GM23338 (cell line): ENCODE results near the gene CACNA1H. TPM values are rescaled to one million over a fixed set of nuclear protein-coding genes. Genes with fewer than 3 reads are reported as not detected.

Source experiments
- ATAC-seq: fragments of 200-7000 bp; cut with Tn5 transposase; 3 replicates; pipeline ENCODE4 v1.9.1; 2020
- DNase-seq: peaks from one replicate; pipeline ENCODE4 v3.0.0-alpha.2; 2015; ENCODE audit warnings: low spot score
- H2AFZ ChIP-seq: fragments of 200-600 bp; sonication (generic); 2 replicates; pipeline ENCODE4 v1.8.0; 2016; ENCODE audit warnings: antibody characterized with exemption, mild to moderate bottlenecking, moderate library complexity
- H3F3A ChIP-seq: fragments of 200-600 bp; sonication (generic); replicated peaks from 2 replicates; pipeline ENCODE4 v1.8.0; 2017; ENCODE audit warnings: antibody characterized with exemption, mixed run types, low read depth
- H3K27ac ChIP-seq: fragments of 200-600 bp; sonication (generic); 2 replicates; pipeline ENCODE4 v1.6.1; 2016; ENCODE audit warnings: low read depth
- H3K27me3 ChIP-seq: fragments of 200-600 bp; sonication (generic); 2 replicates; pipeline ENCODE4 v1.8.0; 2016; ENCODE audit warnings: mild to moderate bottlenecking, mixed run types, moderate library complexity; ENCODE audit not compliant: insufficient read depth
- H3K36me3 ChIP-seq: fragments of 200-600 bp; sonication (generic); 2 replicates; pipeline ENCODE4 v1.8.0; 2016; ENCODE audit warnings: mild to moderate bottlenecking; ENCODE audit not compliant: insufficient read depth
- H3K4me1 ChIP-seq: fragments of 200-600 bp; sonication (generic); 2 replicates; pipeline ENCODE4 v1.8.0; 2016; ENCODE audit warnings: mild to moderate bottlenecking, moderate library complexity; ENCODE audit not compliant: insufficient read depth
- H3K4me2 ChIP-seq: fragments of 200-600 bp; sonication (generic); 2 replicates; pipeline ENCODE4 v1.7.1; 2017; ENCODE audit warnings: mixed run types
- H3K4me3 ChIP-seq: fragments of 200-600 bp; sonication (generic); 2 replicates; pipeline ENCODE4 v1.6.1; 2016; ENCODE audit warnings: mixed run types
- H3K79me2 ChIP-seq: fragments of 200-600 bp; sonication (generic); replicated peaks from 2 replicates; pipeline ENCODE4 v1.8.0; 2017; ENCODE audit warnings: mild to moderate bottlenecking; ENCODE audit not compliant: insufficient read depth
- H3K9me2 ChIP-seq: fragments of 200-600 bp; sonication (generic); 2 replicates; pipeline ENCODE4 v1.8.0; 2017; ENCODE audit not compliant: insufficient read depth
- H4K20me1 ChIP-seq: fragments of 200-600 bp; sonication (generic); replicated peaks from 2 replicates; pipeline ENCODE4 v1.8.0; 2017; ENCODE audit warnings: mild to moderate bottlenecking; ENCODE audit not compliant: insufficient read depth
- H3K27ac Mint-ChIP-seq: 2 replicates; pipeline ENCODE4 v1.8.0; 2020; ENCODE audit warnings: inconsistent platforms, mild to moderate bottlenecking, moderate library complexity, mixed read lengths
- H3K27me3 Mint-ChIP-seq: 3 replicates; pipeline ENCODE4 v1.8.0; 2022; ENCODE audit warnings: low read depth, mild to moderate bottlenecking, moderate library complexity, mixed read lengths, inconsistent platforms; ENCODE audit not compliant: insufficient read depth, poor library complexity
- H3K36me3 Mint-ChIP-seq: 3 replicates; pipeline ENCODE4 v1.8.0; 2021; ENCODE audit warnings: low read depth, mild to moderate bottlenecking, inconsistent platforms, moderate library complexity, mixed read lengths
- H3K4me1 Mint-ChIP-seq: 3 replicates; pipeline ENCODE4 v1.8.0; 2020; ENCODE audit warnings: mild to moderate bottlenecking, inconsistent platforms, mixed read lengths
- H3K4me3 Mint-ChIP-seq: 3 replicates; pipeline ENCODE4 v1.8.0; 2021; ENCODE audit warnings: moderate library complexity, mild to moderate bottlenecking, inconsistent platforms, mixed read lengths
- H3K9me3 Mint-ChIP-seq: 3 replicates; pipeline ENCODE4 v1.8.0; 2020; ENCODE audit warnings: moderate library complexity, mild to moderate bottlenecking, inconsistent platforms, mixed read lengths
- CREB1 ChIP-seq: fragments of 250-450 bp; sonication (Bioruptor Pico); IDR thresholded peaks from 2 replicates; pipeline ENCODE4 v1.5.0; 2020; ENCODE audit warnings: low read depth, mild to moderate bottlenecking, moderate library complexity
- EZH2 ChIP-seq: fragments of 200-600 bp; sonication (generic); IDR thresholded peaks from one replicate; pipeline ENCODE4 v1.8.0; 2017; ENCODE audit warnings: antibody characterized with exemption, mild to moderate bottlenecking, low read depth; ENCODE audit not compliant: unreplicated experiment
- EZH2phosphoT487 ChIP-seq: fragments of 200-600 bp; sonication (generic); IDR thresholded peaks from one replicate; pipeline ENCODE4 v1.8.1; 2018; ENCODE audit warnings: antibody characterized with exemption; ENCODE audit not compliant: unreplicated experiment
- JUNB ChIP-seq: IDR thresholded peaks from one replicate; pipeline ENCODE4 v1.6.1; 2016; ENCODE audit warnings: antibody characterized with exemption; ENCODE audit not compliant: unreplicated experiment
- NANOG ChIP-seq: IDR thresholded peaks from 2 replicates; pipeline ENCODE4 v1.6.1; 2016; ENCODE audit warnings: antibody characterized with exemption, borderline replicate concordance
- POLR2AphosphoS5 ChIP-seq: IDR thresholded peaks from 2 replicates; pipeline ENCODE4 v1.6.1; 2016; ENCODE audit warnings: antibody characterized with exemption, low read depth
- STAT1 ChIP-seq: IDR thresholded peaks from one replicate; pipeline ENCODE4 v1.6.1; 2016; ENCODE audit warnings: antibody characterized with exemption; ENCODE audit not compliant: unreplicated experiment
- ZNF114 ChIP-seq: fragments of 250-450 bp; sonication (Bioruptor Pico); IDR thresholded peaks from 2 replicates; pipeline ENCODE4 v1.5.0; 2020; ENCODE audit warnings: mild to moderate bottlenecking, moderate library complexity
- ZNF331 ChIP-seq: fragments of 250-450 bp; sonication (Bioruptor Pico); IDR thresholded peaks from 2 replicates; pipeline ENCODE4 v1.5.0; 2020; ENCODE audit warnings: low read depth, mild to moderate bottlenecking, moderate library complexity
- polyA plus RNA-seq: library from polyadenylated mRNA; unstranded; fragments of >200 nt; fragmentation: Nextera tagmentation; extraction: Ambion mirVana; gene quantifications from 2 replicates; pipeline ENCODE4 v1.2.1, GENCODE V29; 2016
- total RNA-seq: library from RNA; depleted of rRNA; stranded (reverse); fragments of >200 nt; shearing (Covaris generic); gene quantifications from 2 replicates; pipeline ENCODE4 v1.2.3, GENCODE V29; 2014
- TF ChIP-seq, protein P1 (sequence below): fragments of 250-450 bp; sonication (Bioruptor Pico); IDR thresholded peaks from 2 replicates; pipeline ENCODE4 v1.5.0; 2020; ENCODE audit warnings: mild to moderate bottlenecking, moderate library complexity
- TF ChIP-seq, protein P2 (sequence below): IDR thresholded peaks from one replicate; pipeline ENCODE4 v1.6.1; 2018; ENCODE audit warnings: antibody characterized with exemption; ENCODE audit not compliant: unreplicated experiment
- TF ChIP-seq, protein P3 (sequence below), 2 experiments: fragments of 200-600 bp in 1 of 2; sonication (generic) in 1 of 2; conservative IDR thresholded peaks; 2 replicates each; pipeline versions ENCODE4 v1.5.1 to v1.6.1; 2016 to 2017; ENCODE audit warnings: antibody characterized with exemption in 2 of 2, low read depth in 2 of 2, mild to moderate bottlenecking in 2 of 2, moderate library complexity in 1 of 2
- TF ChIP-seq, protein P4 (sequence below): IDR thresholded peaks from 2 replicates; pipeline ENCODE4 v1.6.1; 2016; ENCODE audit warnings: antibody characterized with exemption

The CACNA1H gene
- total and polyA plus RNA-seq, 2 experiments from 2014 or later, result 3.5 to 43.3 TPM

DNA sequence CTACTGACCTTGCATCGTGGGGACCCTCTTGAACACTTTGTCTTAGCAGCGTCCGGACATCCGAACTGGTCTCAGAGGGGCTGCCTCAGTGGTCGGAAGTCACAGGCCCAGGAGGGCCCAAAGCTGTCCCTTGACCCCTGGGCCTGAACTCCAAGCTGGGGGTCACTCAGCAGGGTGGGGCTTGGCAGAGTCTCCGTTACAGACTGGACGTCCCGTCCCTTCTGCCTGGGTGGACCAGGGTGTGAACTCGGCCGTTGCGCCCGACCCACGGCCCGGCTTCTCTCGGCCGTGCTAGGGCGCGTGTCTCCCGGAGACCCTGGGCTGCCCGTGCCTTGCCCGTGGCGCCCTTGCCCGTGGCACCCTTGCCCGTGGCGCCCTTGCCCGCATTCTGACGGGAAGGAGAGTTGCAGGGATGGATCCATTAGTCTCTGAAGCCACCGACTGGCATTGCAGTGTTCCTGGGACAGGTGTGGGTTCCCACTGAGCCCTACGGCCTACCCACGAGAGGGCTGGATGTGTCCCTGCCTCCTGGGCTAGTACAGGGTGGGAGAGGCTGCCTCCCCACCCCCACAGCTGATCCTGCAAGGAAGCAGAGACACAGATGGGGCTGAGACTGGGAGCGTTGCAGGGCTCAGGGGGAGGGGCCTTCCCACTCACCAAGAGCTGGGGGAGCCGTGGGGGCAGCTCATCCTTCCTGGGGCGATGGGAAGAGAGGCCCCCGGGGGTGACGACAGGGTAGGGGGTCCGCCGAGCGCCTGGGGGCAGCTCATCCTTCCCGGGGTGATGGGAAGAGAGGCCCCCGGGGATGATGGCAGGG is 4.9 kb downstream of the CACNA1H start:
- peaks cover 12% of the 10 kb centered on the region; the same call in 1 of the 2 replicates for H4K20me1 ChIP-seq
- H3K36me3 ChIP-seq, result no peaks in the 10 kb centered on the region
- Mint-ChIP-seq H3K27ac (no peak overlapping the region), H3K27me3 (peaks cover 8% of the 10 kb centered on the region), H3K9me3 (no peaks in the 10 kb centered on the region), H3K36me3 (no peaks in the 10 kb centered on the region), H3K4me3 (no peak overlapping the region), H3K4me1 (peaks cover 9% of the 10 kb centered on the region; the same call in 2 of the 3 replicates)
- ATAC-seq, result no peak
- no peak overlapping the region for H3K27ac ChIP-seq
- DNase-seq, result no peak
- H3K27me3 ChIP-seq, result no peaks in the 10 kb centered on the region
- TF ChIP-seq, protein P1, sequence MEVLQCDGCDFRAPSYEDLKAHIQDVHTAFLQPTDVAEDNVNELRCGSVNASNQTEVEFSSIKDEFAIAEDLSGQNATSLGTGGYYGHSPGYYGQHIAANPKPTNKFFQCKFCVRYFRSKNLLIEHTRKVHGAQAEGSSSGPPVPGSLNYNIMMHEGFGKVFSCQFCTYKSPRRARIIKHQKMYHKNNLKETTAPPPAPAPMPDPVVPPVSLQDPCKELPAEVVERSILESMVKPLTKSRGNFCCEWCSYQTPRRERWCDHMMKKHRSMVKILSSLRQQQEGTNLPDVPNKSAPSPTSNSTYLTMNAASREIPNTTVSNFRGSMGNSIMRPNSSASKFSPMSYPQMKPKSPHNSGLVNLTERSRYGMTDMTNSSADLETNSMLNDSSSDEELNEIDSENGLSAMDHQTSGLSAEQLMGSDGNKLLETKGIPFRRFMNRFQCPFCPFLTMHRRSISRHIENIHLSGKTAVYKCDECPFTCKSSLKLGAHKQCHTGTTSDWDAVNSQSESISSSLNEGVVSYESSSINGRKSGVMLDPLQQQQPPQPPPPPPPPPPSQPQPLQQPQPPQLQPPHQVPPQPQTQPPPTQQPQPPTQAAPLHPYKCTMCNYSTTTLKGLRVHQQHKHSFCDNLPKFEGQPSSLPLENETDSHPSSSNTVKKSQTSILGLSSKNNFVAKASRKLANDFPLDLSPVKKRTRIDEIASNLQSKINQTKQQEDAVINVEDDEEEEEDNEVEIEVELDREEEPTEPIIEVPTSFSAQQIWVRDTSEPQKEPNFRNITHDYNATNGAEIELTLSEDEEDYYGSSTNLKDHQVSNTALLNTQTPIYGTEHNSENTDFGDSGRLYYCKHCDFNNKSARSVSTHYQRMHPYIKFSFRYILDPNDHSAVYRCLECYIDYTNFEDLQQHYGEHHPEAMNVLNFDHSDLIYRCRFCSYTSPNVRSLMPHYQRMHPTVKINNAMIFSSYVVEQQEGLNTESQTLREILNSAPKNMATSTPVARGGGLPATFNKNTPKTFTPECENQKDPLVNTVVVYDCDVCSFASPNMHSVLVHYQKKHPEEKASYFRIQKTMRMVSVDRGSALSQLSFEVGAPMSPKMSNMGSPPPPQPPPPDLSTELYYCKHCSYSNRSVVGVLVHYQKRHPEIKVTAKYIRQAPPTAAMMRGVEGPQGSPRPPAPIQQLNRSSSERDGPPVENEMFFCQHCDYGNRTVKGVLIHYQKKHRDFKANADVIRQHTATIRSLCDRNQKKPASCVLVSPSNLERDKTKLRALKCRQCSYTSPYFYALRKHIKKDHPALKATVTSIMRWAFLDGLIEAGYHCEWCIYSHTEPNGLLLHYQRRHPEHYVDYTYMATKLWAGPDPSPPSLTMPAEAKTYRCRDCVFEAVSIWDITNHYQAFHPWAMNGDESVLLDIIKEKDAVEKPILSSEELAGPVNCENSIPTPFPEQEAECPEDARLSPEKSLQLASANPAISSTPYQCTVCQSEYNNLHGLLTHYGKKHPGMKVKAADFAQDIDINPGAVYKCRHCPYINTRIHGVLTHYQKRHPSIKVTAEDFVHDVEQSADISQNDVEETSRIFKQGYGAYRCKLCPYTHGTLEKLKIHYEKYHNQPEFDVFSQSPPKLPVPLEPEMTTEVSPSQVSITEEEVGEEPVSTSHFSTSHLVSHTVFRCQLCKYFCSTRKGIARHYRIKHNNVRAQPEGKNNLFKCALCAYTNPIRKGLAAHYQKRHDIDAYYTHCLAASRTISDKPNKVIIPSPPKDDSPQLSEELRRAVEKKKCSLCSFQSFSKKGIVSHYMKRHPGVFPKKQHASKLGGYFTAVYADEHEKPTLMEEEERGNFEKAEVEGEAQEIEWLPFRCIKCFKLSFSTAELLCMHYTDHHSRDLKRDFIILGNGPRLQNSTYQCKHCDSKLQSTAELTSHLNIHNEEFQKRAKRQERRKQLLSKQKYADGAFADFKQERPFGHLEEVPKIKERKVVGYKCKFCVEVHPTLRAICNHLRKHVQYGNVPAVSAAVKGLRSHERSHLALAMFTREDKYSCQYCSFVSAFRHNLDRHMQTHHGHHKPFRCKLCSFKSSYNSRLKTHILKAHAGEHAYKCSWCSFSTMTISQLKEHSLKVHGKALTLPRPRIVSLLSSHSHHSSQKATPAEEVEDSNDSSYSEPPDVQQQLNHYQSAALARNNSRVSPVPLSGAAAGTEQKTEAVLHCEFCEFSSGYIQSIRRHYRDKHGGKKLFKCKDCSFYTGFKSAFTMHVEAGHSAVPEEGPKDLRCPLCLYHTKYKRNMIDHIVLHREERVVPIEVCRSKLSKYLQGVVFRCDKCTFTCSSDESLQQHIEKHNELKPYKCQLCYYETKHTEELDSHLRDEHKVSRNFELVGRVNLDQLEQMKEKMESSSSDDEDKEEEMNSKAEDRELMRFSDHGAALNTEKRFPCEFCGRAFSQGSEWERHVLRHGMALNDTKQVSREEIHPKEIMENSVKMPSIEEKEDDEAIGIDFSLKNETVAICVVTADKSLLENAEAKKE, result no peak
- TF ChIP-seq NANOG (no peak), ZNF331 (no peak), POLR2AphosphoS5 (no peak), JUNB (no peak), EZH2 (no peak), CREB1 (CRISPR knock-in tag) (no peak), ZNF114 (CRISPR knock-in tag) (no peak), EZH2phosphoT487 (no peak), STAT1 (no peak)
- TF ChIP-seq, protein P2, sequence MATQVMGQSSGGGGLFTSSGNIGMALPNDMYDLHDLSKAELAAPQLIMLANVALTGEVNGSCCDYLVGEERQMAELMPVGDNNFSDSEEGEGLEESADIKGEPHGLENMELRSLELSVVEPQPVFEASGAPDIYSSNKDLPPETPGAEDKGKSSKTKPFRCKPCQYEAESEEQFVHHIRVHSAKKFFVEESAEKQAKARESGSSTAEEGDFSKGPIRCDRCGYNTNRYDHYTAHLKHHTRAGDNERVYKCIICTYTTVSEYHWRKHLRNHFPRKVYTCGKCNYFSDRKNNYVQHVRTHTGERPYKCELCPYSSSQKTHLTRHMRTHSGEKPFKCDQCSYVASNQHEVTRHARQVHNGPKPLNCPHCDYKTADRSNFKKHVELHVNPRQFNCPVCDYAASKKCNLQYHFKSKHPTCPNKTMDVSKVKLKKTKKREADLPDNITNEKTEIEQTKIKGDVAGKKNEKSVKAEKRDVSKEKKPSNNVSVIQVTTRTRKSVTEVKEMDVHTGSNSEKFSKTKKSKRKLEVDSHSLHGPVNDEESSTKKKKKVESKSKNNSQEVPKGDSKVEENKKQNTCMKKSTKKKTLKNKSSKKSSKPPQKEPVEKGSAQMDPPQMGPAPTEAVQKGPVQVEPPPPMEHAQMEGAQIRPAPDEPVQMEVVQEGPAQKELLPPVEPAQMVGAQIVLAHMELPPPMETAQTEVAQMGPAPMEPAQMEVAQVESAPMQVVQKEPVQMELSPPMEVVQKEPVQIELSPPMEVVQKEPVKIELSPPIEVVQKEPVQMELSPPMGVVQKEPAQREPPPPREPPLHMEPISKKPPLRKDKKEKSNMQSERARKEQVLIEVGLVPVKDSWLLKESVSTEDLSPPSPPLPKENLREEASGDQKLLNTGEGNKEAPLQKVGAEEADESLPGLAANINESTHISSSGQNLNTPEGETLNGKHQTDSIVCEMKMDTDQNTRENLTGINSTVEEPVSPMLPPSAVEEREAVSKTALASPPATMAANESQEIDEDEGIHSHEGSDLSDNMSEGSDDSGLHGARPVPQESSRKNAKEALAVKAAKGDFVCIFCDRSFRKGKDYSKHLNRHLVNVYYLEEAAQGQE, result no peak
- TF ChIP-seq, protein P3, sequence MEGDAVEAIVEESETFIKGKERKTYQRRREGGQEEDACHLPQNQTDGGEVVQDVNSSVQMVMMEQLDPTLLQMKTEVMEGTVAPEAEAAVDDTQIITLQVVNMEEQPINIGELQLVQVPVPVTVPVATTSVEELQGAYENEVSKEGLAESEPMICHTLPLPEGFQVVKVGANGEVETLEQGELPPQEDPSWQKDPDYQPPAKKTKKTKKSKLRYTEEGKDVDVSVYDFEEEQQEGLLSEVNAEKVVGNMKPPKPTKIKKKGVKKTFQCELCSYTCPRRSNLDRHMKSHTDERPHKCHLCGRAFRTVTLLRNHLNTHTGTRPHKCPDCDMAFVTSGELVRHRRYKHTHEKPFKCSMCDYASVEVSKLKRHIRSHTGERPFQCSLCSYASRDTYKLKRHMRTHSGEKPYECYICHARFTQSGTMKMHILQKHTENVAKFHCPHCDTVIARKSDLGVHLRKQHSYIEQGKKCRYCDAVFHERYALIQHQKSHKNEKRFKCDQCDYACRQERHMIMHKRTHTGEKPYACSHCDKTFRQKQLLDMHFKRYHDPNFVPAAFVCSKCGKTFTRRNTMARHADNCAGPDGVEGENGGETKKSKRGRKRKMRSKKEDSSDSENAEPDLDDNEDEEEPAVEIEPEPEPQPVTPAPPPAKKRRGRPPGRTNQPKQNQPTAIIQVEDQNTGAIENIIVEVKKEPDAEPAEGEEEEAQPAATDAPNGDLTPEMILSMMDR (conservative IDR thresholded peaks at IDR 0.05; ENCODE audit: low read depth in 2 of 2), result no peak
- TF ChIP-seq, protein P4, sequence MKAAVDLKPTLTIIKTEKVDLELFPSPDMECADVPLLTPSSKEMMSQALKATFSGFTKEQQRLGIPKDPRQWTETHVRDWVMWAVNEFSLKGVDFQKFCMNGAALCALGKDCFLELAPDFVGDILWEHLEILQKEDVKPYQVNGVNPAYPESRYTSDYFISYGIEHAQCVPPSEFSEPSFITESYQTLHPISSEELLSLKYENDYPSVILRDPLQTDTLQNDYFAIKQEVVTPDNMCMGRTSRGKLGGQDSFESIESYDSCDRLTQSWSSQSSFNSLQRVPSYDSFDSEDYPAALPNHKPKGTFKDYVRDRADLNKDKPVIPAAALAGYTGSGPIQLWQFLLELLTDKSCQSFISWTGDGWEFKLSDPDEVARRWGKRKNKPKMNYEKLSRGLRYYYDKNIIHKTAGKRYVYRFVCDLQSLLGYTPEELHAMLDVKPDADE, result no peak
- no peaks in the 10 kb centered on the region for H3K9me2 ChIP-seq
- H3F3A ChIP-seq, result no peaks in the 10 kb centered on the region
- H3K4me1 ChIP-seq, result peaks cover 7% of the 10 kb centered on the region; the same call in 1 of the 2 replicates
- H3K79me2 ChIP-seq, result peaks cover 42% of the 10 kb centered on the region
- no peak overlapping the region for H3K4me2 ChIP-seq
- H3K4me3 ChIP-seq, result no peak overlapping the region
- no peak overlapping the region for H2AFZ ChIP-seq
